Right cardiac atrium (tissue), 5 donors: Measurements from ENCODE around the gene RTEL1. TPM values are rescaled to one million over a fixed set of nuclear protein-coding genes. Genes with fewer than 3 reads are reported as not detected.

Source experiments
- ATAC-seq, 2 donors: fragments of 200-7000 bp; cut with Tn5 transposase; one replicate each; pipeline versions ENCODE4 v1.8.0 to v1.9.1; 2020; ENCODE audit warnings: moderate library complexity in 2 of 2, mild to moderate bottlenecking in 1 of 2
- DNase-seq, 3 donors: peaks; one replicate each; pipeline ENCODE4 v3.0.0-alpha.2; 2020
- H3K27ac ChIP-seq: one replicate; pipeline ENCODE4 v1.5.1; 2013; ENCODE audit warnings: mild to moderate bottlenecking, low read length, control low read depth, moderate library complexity
- H3K27me3 ChIP-seq: one replicate; pipeline ENCODE4 v1.6.1; 2013; ENCODE audit not compliant: control insufficient read depth, insufficient read depth
- H3K4me1 ChIP-seq: one replicate; pipeline ENCODE4 v1.6.1; 2013; ENCODE audit warnings: low read length; ENCODE audit not compliant: control insufficient read depth, insufficient read depth
- H3K4me3 ChIP-seq: one replicate; pipeline ENCODE4 v1.5.1; 2013; ENCODE audit warnings: low read length, control low read depth
- H3K9me3 ChIP-seq: one replicate; pipeline ENCODE4 v1.6.1; 2013; ENCODE audit warnings: low read length; ENCODE audit not compliant: control insufficient read depth
- WGBS: extraction: QIAGEN DNeasy Blood & Tissue Kit; methylation state at CpG from one replicate; pipeline ENCODE4 v1.1.7; 2013; 5-methylcytosine and 5-hydroxymethylcytosine counted together
- intact Hi-C, 4 donors: fragments of 100-400 bp; cut with DNase I; formaldehyde crosslinking; loops; one replicate each; pipeline versions ENCODE4 v1.11.0 to v1.14.0; 2022 to 2023
- polyA plus RNA-seq: library from polyadenylated mRNA; stranded (reverse); fragments of 200-250 nt; gene quantifications from one replicate; pipeline ENCODE4 v1.2.3, GENCODE V29; 2013
- total RNA-seq, 4 donors: library from RNA; stranded (reverse); fragmentation: NEBNext Ultra II Directional; extraction: Animal tissue kit (Norgen Biotek cat#: 25700); gene quantifications; one replicate each; pipeline ENCODE4 v1.2.1, GENCODE V29; 2021
- donor health status: healthy with polysubstance abuse.
- donor health status: DM: no; HTN: yes; CAD: no.
- donor health status: DM: no; HTN: no; CAD: no.
- donor health status: DM: no; HTN: yes; CAD: no; lungs with severe emphysema.
- donor health status: DM: yes; HTN: yes; CAD: no.

RTEL1 gene
- total and polyA plus RNA-seq, 5 donors = 7.7 to 14.8 (median 13.3) TPM

DNA sequence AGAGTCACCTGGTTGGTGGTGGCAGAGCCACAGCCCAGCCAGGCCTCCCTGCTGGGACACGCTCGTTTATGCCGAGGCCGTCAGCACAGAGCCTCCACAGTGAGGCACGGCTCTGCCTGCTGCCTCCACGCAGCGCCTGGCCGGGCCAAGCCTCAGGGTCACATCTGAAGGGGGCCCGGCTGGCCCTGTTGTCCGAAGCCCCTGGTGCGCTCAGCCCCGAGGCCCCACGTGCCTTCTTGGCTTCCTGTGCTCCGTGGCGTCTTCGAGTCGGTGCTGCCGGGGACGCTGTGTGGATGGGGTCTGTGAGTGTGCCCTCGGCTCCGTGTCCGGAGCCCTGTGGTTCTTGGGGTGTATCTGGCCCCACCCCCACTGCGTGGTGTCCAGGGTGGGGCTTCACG lies 28.0 kb downstream of the RTEL1 start:
- Histone ChIP-seq H3K4me1 (peaks cover 11% of the 10 kb centered on the region), H3K27me3 (no peaks in the 10 kb centered on the region), H3K9me3 (no peaks in the 10 kb centered on the region), H3K4me3 (no peak overlapping the region), H3K27ac (peak overlapping the region; percentile 77)
- intact Hi-C loops = no loop called here
- WGBS = 85% methylated on average over 24 of the region's 24 CpGs
- peak in 1 of 3 donors; percentile 66 for DNase-seq
- ATAC-seq = no peak

- 24% methylated on average over 45 of the region's 45 CpGs for WGBS
- H3K27ac ChIP-seq = peak overlapping the region; percentile 83
- ATAC-seq (peak; percentile 63 to 83), DNase-seq (peak; percentile 90 to 92 (median 91))
- H3K4me1 ChIP-seq = peaks cover 8% of the 10 kb centered on the region
- H3K9me3 ChIP-seq = no peaks in the 10 kb centered on the region
- H3K27me3 ChIP-seq = no peaks in the 10 kb centered on the region
- intact Hi-C loops = no loop called here
- H3K4me3 ChIP-seq = no peak overlapping the region
Observed at GRCh38 chr20:63686492-63687321, 28.6 kb downstream of the RTEL1 start.

GRCh38 chr20:63687419-63688178 lies 29.5 kb downstream of the RTEL1 start:
- no peaks in the 10 kb centered on the region for H3K27me3 ChIP-seq
- peaks cover 6% of the 10 kb centered on the region for H3K4me1 ChIP-seq
- peak overlapping the region; percentile 83 for H3K27ac ChIP-seq
- no peaks in the 10 kb centered on the region for H3K9me3 ChIP-seq
- no peak for ATAC-seq
- intact Hi-C loops = no loop called here
- DNase-seq = peak; percentile 34 to 75 (median 67)
- no peak overlapping the region for H3K4me3 ChIP-seq
- WGBS = 85% methylated on average over 29 of the region's 29 CpGs

GRCh38 chr20:63688228-63689045 lies 30.3 kb downstream of the RTEL1 start:
- intact Hi-C loops = no loop called here
- peak overlapping the region; percentile 83 for H3K27ac ChIP-seq
- no peaks in the 10 kb centered on the region for H3K9me3 ChIP-seq
- H3K27me3 ChIP-seq = no peaks in the 10 kb centered on the region
- no peak overlapping the region for H3K4me3 ChIP-seq
- DNase-seq (peak; percentile 51 to 73 (median 71)), ATAC-seq (no peak)
- H3K4me1 ChIP-seq = peaks cover 6% of the 10 kb centered on the region
- WGBS = 66% methylated on average over 31 of the region's 31 CpGs

DNA sequence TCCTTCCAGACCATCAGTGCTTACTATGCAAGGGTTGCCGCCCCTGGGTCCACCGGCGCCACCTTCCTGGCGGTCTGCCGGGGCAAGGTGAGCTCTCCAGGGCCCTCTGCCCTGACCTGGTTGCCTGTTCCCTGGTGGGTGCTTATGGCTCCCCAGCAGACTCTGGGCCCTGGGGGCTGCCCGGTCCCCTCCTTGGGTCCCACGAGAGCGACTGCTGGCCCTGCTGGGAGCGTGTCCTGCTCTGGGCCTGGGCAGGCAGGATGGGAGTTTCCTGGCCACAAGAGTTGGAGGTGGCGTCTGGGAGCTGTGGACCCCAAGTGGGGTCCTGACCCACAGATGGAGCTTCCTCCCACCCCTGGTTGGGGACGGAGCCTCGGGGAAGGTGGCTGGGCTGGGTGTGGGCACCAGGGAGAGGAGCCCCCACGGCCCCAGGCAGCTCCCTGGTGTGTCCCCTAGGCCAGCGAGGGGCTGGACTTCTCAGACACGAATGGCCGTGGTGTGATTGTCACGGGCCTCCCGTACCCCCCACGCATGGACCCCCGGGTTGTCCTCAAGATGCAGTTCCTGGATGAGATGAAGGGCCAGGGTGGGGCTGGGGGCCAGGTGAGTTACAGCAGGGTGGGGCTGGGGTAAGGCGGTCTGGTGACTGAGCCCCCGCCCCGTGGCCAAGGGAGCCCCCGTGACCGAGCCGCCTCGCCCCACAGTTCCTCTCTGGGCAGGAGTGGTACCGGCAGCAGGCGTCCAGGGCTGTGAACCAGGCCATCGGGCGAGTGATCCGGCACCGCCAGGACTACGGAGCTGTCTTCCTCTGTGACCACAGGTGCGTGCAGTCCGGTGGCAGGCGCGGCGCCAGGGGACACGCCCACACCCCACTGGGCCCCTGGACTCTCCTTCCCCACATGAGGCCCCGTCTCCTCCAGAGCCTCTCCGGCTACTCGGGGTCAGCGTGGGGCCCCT lies 31.2 kb downstream of the RTEL1 start:
- ATAC-seq (no peak), DNase-seq (peak; percentile 29 to 75 (median 68))
- intact Hi-C loops = no loop called here
- no peaks in the 10 kb centered on the region for H3K9me3 ChIP-seq
- H3K27ac ChIP-seq = no peak overlapping the region
- H3K27me3 ChIP-seq = no peaks in the 10 kb centered on the region
- WGBS = 91% methylated on average over 44 of the region's 44 CpGs
- H3K4me3 ChIP-seq = no peak overlapping the region
- peaks cover 6% of the 10 kb centered on the region for H3K4me1 ChIP-seq

GRCh38 chr20:63690003-63690897 lies 32.1 kb downstream of the RTEL1 start:
- H3K27ac ChIP-seq = no peak overlapping the region
- DNase-seq (peak; percentile 11 to 62 (median 38)), ATAC-seq (no peak)
- H3K9me3 ChIP-seq = no peaks in the 10 kb centered on the region
- 90% methylated on average over 40 of the region's 40 CpGs for WGBS
- peaks cover 6% of the 10 kb centered on the region for H3K4me1 ChIP-seq
- no peak overlapping the region for H3K4me3 ChIP-seq
- H3K27me3 ChIP-seq = no peaks in the 10 kb centered on the region
- intact Hi-C loops = no loop called here

DNA sequence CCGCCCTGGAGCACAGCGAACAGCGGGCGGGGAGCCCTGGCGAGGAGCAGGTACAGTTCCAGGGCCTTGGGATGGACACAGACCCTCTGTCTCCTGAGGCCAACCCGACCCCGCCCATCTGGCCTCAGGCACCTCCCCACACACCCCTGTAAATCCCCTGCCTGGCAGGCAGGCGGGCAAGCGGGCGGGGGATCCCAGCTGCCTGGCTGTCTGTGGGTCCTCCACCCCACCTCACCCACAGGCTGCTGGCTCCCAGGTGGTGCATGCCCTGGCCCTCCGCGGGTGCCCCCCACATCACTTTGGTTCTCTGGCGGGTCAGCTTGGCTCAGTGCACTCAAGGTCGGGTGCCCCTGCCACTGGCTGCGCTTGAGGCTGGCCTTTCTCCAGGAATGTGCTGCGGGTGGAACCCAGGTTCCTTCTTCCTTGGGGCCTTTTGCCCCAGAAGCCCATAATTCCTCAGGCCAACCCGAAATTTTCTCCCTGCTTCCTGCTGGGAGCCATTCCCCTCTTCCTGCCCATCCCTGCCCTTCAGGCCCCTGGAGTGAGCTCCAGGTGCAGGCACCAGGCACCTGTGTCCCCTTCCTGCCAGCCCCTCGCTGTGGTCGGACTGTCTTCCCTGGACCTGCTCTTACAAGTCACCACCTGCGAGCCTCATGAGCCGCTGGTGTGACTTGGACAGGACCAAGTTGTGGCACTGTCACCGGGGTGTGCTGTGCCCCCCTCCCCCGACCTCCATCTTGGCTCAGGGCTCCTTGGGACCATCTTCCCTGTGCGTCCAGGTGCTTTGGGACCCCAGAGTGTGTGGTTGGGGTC lies 33.0 kb downstream of the RTEL1 start:
- H3K27ac ChIP-seq = no peak overlapping the region
- H3K4me1 ChIP-seq = peaks cover 6% of the 10 kb centered on the region
- H3K9me3 ChIP-seq = no peaks in the 10 kb centered on the region
- 82% methylated on average over 24 of the region's 24 CpGs for WGBS
- DNase-seq (peak in 2 of 3 donors; percentile 64 to 69), ATAC-seq (no peak)
- no peaks in the 10 kb centered on the region for H3K27me3 ChIP-seq
- no peak overlapping the region for H3K4me3 ChIP-seq
- intact Hi-C loops = no loop called here

GRCh38 chr20:63691711-63692435 lies 33.8 kb downstream of the RTEL1 start:
- Histone ChIP-seq H3K27me3 (no peaks in the 10 kb centered on the region), H3K4me1 (peaks cover 6% of the 10 kb centered on the region), H3K27ac (no peak overlapping the region), H3K4me3 (no peak overlapping the region), H3K9me3 (no peaks in the 10 kb centered on the region)
- intact Hi-C loops = no loop called here
- no peak for ATAC-seq
- DNase-seq = peak; percentile 25 to 58 (median 53)
- WGBS = 80% methylated on average over 21 of the region's 21 CpGs
